ENCODE measurements around the gene TYW1B.
"Not testable (repeated sequence)": the region's sequence is repeated elsewhere in the genome, so short reads cannot be mapped to it uniquely, and the experiment has no call there.

Gene TYW1B, protein sequence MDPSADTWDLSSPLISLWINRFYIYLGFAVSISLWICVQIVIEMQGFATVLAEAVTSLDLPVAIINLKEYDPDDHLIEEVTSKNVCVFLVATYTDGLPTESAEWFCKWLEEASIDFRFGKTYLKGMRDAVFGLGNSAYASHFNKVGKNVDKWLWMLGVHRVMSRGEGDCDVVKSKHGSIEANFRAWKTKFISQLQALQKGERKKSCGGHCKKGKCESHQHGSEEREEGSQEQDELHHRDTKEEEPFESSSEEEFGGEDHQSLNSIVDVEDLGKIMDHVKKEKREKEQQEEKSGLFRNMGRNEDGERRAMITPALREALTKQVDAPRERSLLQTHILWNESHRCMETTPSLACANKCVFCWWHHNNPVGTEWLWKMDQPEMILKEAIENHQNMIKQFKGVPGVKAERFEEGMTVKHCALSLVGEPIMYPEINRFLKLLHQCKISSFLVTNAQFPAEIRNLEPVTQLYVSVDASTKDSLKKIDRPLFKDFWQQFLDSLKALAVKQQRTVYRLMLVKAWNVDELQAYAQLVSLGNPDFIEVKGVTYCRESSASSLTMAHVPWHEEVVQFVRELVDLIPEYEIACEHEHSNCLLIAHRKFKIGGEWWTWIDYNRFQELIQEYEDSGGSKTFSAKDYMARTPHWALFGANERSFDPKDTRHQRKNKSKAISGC

DNA sequence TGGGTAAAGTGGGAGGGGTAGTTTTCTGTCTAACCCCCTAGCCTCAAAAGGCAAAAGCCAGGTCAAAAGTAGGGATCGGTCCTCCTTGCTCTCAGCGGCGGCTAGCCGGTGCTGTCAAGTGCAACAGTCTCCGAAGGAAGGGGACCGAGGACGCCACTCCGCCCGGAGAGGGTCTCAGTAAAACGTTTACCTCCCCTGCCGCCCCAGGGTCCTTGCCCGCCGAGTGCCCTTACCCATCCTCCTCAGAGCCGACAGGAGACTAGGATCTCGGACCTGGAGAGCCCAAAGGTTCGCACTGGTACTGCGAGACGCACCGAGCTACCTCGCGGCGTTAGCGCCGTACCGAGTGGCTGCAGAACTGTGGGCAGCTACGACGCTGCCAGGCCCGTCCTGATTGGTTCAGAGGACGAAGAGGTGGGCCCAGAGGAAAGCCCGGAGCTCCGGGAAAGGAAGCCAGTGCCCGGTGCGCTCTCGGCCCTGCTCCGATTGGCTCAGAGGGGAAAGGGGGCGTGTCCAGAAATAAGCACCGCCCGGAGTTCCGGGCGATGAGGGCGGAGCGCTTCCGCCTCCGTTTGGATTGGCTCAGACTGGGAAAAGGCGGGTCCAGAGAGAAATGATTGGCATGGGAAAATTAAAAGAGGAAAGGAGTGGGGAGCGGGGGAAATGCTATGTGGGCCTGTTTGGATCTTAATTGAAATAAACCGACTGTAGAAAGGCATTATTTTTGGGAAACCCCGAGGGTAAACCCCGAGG lies at the start of gene TYW1B:
Gene TYW1B, minus strand, starts transcription at position 362 of the 753 bp plus-strand sequence. Its CDS starts 125 bp downstream, at position 237.
- DNase-seq: peak; percentile 90

- not testable (repeated sequence) for DNase-seq
Measured at GRCh38 chr7:72867591-72867990, 39.6 kb upstream of the TYW1B start.

GRCh38 chr7:72858846-72859400 lies 30.9 kb upstream of the TYW1B start:
- DNase-seq: not testable (repeated sequence)

DNA sequence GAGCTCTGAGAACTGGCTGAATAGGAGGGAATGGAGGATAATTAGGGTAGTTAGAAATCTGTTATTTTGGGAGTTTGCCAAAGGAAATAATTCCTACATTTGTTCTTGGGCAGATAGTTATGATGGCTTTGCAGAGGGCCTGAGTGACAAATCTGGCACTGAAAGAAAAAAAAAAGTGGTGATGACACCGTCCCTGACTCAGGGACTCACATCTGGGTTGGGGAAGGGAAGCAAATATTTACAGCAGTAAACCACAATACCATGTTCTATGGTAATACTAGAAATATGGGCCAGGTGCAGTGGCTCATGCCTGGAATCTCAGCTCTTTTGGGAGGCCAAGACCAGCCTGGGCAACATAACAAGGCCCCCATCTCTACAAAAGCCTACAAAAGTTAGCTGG lies 29.9 kb upstream of the TYW1B start:
- not testable (repeated sequence) for DNase-seq

DNA sequence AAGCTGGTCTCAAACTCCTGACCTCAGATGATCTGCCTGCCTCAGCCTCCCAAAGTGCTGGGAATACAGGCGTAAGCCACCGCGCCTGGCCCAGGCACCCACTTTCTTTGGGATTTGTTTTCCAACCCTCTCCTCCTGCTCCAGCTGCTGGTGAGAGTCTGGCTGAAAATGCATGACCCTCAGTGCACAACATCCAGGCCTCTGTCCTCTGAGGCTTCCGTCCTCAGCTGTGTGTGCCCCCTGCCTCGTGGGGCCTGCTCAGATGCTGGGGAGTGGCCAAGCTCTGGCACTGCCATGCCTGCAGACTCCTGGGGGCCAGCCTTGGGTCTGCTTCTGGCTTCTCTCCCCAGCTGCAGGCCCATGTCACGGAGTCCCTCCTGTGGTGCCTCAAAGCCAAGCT lies 27.3 kb upstream of the TYW1B start:
- DNase-seq: not testable (repeated sequence)

DNA sequence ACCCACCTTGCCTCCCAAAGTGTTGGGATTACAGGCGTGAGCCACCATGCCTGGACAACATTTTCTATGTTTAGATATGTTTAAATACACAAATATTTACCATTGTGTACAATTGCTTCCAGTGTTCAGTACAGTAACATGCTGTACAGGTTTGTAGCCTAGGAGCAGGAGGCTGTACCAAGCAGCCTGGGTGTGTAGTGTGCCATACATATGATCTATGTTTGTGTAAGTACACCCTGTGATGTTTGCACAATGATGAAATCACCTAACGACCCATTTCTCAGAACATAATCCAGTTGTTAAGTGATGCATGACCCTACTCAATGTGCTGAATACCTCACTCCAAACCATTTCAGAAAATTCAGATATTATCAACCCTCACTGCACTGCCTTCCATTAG lies 24.9 kb upstream of the TYW1B start:
- not testable (repeated sequence) for DNase-seq

DNA sequence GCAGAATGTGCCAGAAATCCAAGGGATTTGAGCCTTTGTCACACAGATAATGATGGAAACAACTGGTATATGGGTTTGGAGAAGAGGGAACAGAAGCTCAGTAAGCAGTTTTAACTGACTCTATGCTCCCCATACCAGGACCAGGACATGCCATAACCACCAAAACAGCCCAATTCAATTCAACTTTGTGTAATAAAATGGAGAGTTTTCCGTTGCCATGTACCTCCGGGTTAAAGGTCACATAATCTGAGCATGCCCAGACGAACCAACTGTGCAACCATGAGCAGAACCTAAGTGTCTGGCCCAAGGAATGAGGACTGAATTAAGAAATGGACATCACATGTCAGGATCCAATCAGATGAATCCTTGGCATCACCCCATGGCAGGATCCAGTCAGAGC lies 22.7 kb upstream of the TYW1B start:
- DNase-seq: not testable (repeated sequence)

GRCh38 chr7:72844146-72844545 lies 16.1 kb upstream of the TYW1B start:
- DNase-seq: not testable (repeated sequence)

DNA sequence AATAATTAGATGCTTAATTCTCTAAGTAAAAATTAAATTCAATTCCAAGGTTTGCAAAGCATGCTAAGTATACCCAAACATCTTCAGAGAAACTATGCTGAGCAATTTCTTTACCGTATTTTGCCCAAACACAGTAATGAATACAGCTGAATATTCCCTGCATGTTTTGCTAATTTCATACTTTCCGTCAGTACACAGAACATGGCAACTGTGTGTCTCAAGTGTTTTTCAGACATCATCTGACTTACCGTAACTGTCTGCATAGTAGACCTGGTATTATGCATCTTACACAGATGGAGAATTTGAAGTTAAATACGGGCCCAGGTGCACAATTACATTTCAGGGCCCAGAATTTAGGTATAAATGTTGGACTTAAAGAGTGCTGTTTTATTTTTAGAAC lies 15.2 kb upstream of the TYW1B start:
- DNase-seq: not testable (repeated sequence)

DNA sequence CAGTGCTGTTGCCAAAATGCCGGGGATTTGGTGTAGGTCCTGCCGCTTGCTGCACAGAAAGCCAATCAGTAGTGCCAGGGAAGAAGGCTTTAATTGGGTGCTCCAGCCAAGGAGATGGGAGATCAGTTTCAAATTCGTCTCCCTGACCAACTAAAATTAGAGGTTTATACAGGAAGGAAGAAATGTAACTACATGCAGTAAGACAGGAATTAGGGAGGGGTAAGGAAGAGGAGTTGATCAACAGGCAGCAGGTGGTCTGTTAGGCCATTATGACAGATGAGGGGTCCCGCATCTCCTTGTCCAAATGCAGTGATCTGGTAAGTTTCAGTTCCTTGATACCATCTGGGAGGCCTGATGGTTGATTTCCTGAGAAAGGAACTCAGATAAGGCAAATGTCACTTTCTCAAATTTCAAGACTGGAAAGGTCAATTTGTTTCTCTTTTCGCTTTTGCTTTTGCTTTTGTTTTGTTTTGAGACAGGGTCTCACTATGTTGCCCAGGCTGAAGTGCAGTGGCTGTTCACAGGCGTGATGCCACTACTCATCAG lies 13.0 kb upstream of the TYW1B start:
- DNase-seq: not testable (repeated sequence)

DNA sequence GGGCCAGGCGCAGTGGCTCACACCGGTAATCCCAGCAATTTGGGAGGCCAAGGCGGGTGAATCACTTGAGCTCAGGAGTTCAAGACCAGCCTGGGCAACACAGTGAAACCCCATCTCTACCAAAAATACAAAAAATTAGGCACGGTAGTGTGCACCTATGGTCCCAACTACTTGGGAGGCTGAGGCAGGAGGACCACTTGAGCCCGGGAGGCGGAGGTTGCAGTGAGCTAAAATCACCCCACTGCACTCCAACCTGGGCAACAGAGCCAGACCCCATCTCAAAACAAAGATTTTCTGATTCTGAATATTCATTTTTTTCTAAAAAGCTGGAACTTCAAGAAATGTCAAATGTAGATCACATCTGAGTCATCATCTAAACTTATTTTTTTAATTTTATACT lies 10.3 kb upstream of the TYW1B start:
- not testable (repeated sequence) for DNase-seq

DNA sequence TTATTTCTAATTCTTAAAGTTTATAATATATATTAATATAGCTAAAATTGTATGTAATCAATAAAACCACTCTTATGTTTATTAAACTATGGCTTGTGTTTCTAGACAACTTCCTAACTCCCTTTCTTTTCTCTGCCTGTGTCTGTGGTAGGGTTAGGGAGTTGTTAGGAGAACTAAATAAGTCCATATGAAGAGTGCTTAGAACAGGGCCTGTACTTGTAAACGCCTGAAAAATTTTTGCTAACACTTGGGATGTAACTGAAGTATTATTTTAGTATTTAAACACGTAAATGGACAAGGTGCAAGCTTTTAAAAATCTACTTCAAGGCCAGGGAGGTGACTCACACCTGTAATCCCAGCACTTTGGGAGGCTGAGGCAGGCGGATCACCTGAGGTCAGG lies 9.3 kb upstream of the TYW1B start:
- not testable (repeated sequence) for DNase-seq

DNA sequence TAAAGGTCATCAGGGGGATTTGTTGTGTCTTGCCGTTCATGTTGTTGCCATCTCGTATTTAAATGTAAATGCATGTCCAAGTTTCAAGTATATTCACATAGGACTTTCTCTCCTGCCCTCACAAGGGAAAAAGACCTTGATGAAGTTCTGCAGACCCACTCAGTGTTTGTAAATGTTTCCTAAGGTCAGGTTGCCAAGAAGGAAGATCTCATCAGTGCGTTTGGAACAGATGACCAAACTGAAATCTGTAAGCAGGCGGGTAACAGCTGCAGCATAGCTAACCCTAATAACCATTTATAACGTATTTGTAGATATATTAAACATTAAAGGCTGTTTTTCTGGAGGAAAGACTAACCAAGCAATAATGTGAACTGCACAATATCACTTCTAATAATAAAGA lies 2.6 kb upstream of the TYW1B start:
- DNase-seq: not testable (repeated sequence)

DNA sequence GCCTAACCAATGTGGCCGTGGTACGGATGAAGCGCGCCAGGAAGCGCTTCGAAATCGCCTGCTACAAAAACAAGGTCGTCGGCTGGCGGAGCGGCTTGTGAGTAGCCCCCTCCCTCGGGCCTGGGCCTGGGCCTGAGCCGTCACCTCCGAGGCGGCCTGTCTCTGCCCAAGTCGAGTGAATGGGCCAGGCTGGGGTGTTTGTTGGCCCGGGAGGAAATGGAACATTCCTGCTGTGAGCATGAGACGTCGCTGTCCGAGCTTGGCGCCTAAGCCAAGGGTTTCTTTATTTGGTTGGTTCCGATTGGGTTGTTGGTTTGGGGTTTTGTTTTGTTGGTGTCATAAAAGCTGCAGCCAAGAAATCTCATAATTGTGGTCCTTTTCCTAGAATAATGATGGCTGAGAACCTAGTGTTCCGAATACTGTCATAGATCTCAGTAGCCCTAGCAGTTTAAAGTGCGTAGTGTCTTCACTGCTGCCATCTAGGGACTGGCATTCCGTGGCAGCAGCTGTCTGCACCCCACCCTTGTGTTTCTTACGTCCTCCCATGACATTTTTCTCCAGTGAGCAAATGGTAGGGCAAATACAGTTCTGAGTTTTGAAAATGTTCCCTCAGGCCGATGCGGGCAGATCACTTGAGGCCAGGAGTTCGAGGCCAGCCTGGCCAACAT lies 1.8 kb upstream of the TYW1B start:
- peak; percentile 62 for DNase-seq

DNA sequence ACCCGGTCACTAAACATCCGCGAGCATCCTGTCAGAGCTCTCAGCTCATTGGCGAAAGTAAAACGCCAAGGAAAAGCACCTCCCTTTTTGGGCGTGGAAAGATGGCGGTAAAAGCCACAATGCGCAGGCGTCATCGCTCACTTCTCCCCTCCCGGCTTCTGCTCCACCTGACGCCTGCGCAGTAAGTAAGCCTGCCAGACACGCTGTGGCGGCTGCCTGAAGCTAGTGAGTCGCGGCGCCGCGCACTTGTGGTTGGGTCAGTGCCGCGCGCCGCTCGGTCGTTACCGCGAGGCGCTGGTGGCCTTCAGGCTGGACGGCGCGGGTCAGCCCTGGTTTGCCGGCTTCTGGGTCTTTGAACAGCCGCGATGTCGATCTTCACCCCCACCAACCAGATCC lies 1.3 kb upstream of the TYW1B start:
- peak; percentile 98 for DNase-seq

DNA sequence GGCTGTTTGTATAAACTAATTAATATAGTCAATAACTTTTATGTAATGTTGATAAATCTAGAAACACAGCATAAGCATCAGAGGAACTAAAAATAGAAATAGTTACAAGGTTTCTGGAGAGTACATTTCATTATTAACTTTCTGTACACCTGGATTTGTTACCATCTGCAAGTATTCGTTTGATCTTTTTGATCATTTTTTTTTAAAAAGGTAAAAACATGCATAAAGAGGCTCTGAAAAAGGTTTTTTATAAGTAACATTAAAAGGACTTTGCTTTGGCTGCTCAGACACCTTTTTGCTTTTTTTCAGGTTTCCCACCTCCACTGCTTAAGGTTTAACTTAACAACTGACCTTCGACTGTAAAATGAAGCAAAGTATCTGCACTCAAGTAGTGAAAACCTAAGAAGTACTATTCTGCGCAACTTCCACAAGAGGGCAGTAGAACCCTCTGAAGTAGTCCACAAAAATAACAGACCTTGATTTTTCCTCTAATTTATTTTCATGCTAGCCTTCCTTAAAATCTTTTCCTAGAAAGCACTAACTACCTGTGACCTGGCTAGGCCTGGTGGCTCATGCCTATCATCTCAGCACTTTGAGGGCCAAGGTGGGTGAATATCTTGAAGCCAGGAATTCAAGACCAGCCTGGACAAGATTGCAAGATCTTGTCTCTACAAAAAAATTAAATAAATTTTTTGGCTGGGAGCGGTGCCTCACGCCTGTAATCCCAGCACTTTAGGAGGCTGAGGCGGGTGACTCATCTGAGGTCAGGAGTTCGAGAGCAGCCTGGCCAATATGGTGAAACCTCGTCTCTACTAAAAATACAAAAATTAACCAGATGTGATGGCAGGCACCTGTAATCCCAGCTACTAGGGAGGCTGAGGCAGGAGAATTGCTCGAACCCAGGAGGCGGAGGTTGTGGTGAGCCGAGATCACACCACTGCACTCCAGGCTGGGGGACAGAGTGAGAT lies 4.0 kb downstream of the TYW1B start:
- DNase-seq: not testable (repeated sequence)

DNA sequence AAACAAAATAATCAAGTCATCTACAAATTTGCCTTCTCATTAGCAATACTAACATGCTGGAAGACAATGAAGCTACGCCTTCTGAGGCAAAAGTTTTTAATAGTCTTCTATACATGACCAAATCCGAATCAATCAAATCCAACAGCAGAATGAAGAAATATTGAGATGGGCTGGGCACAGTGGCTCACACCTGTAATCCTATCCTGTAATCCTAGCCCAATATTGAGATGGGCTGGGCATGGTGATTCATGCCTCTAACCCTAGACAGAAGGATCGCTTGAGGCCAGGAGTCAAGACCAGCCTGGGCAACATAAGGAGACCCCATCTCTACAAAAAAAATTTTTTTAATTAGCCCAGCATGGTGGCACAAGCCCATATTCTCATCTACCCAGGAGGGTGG lies 5.5 kb downstream of the TYW1B start:
- DNase-seq: not testable (repeated sequence)

DNA sequence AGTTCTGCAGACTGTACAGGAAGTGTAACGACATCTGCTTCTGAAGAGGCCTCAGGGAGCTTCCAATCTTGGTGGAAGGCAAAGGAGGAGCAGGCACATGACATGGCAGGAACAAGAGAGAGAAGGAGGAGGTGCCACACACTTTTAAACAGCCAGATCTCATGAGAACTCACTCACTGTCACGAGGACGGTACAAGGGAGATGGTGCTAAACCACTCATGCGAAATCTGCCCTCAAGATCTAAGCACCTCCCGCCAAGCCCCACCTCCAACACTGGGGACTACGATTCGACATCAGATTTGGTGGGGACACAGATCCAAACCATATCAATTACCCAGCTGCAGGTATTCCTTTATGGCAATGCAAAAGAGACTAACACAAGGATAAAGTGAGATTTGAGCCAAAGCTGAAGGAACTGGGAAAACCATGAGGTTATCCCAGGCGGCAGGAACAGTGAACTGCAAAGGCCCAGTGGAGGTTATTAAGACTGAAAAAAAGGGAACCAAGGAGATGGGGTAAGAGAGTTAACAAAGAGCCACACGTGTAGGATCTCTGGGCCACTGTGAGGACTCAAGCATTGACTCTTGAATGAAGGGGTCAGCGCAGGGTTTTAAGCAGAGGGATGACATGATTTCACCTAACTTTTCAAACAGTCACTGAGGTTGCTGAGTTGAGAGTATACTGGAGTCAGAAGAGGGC lies 9.2 kb downstream of the TYW1B start:
- not testable (repeated sequence) for DNase-seq

- not testable (repeated sequence) for DNase-seq
Measured at GRCh38 chr7:72817661-72818060, 10.3 kb downstream of the TYW1B start.
